NCI-H526 treated with DMSO at 0.1 percent for 48 hours (cell line): ENCODE data around the gene ETV3L.
"Not testable (repeated sequence)": the region's sequence is repeated elsewhere in the genome, so short reads cannot be mapped to it uniquely, and the experiment has no call there.

Source experiments
- DNase-seq: peaks from one replicate; lab custom pipeline; 2025; lab: John Stamatoyannopoulos, UW

ETV3L gene

DNA sequence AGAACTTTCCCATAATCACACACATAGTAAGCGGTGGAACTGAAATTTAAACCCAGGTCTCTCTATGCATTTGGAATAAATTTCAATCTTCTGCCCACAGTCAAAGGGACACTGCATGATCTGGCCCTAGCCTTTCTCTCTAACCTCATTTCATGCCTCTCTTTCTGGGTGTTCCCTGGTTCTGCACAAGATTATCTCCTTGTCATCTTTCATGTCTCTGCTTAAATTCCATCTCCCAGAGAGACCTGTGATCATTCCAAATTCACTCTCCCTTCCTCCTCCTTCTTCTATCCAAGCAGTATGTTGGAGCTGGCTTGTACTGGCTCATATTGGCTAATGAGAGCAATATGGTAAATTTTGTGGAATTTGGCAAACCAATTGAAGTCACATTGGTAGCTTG, 22.2 kb downstream of the ETV3L start:
- DNase-seq = no peak

DNA sequence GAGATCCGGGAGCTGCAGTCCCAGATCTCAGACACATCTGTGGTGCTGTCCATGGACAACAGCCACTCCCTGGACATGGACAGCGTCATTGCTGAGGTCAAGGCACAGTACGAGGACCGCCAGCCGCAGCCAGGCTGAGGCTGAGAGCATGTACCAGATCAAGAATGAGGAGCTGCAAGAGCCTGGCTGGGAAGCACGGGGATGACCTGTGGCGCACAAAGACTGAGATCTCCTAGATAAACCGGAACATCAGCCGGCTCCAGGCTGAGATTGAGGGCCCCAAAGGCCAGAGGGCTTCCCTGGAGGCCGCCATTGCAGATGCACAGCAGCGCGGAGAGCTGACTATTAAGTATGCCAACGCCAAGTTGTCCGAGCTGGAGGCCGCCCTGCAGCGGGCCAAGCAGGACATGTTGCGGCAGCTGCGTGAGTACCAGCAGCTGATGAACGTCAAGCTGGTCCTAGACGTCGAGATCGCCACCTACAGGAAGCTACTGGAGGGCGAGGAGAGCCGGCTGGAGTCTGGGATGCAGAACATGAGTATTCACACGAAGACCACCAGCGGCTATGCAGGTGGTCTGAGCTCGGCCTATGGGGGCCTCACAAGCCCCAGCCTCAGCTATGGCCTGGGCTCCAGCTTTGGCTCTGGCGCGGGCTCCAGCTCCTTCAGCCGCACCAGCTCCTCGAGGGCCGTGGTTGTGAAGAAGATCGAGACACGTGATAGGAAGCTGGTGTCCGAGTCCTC, 25.5 kb downstream of the ETV3L start:
- DNase-seq = peak; percentile 85

DNA sequence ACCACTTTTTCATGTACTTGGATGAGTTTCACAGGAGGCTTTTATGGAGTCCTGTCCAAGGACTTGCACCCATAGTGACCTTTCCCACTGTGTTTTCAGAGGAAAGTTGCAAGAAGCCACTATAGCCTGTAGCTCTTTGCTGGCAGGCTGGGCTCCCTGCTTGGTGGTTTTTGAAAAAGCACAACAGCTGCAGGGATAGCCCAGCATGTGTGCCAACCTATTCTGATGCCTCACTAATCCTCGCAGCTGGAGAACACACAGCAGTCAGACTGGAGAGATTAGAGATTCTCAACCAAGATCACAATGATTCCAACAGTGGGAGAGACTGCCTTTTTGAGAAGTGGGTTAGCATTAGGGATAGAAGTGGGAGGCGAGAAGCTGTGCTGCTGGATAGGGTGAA, 30.0 kb downstream of the ETV3L start:
- DNase-seq = no peak

DNA sequence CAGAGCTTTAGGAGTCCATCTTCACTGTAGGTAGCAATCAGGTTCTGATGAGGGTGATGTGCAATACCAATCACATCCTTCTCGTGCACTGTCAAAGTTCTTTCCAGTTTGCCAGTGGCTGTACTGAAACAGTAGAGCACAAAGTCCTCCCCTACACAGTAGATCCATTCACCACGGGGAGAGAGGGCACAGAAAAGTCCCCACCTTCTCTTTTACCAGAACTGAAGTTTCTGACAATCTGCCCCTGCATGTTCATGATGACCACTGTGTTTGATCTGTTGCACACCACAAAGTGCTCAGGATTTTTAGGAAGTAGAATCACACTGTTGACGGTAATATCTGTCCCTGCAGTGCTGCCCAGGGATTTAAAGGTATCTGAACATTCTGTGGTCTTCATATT, 40.4 kb downstream of the ETV3L start:
- DNase-seq = not testable (repeated sequence)

DNA sequence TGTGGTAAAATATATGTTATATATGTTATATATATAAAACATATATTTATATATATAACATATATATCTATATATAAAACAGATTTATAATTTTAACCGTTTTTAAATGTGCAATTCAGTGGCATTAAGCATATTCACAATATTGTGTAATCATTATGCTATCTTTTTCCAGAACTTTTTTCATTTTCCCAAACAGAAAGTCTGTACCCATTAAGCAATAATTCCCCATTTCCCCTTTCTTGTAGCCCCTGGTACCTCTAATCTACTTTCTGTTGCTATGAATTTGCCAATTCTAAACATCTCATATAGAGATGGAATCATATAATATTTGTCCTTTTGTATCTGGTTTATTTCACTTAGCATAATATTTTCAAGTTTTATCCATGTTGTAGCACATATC, 43.3 kb downstream of the ETV3L start:
- DNase-seq = no peak

DNA sequence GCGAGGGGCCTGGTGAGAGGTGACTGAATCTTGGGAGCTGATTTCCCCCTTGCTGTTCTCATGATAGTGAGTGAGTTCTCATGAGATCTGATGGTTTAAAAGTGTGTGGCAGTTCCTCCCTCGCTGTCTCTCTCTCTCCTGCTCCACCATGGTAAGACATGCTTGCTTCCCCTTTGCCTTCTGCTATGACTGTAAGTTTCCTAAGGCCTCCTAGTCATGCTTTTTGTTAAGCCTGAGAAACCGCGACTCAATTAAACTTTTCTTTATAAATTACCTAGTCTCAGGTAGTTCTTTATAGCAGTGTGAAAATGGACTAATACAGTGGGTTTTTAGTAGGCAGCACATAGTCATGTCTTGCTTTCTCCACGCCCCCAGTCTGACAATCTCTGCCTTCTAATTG, 43.9 kb downstream of the ETV3L start:
- DNase-seq = not testable (repeated sequence)

DNA sequence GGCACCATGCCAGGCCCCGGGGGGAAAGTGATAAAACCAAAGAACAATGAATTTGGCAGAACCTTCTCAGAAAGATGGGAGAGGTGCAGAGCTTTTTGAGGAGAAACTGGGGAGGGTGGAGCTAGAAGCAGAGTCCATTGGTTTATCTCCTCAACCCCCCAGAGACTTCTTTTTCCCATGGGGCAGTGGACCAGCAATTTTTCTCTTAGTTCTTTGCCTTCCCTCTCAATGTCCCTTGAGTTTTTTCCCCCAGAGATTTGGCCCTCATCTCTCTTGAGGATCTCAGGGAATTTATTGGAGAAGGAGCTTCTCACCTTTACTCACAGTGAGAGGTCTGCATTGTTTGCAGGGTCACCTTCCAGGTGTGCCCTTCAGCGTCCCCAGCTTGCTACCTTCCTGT, 48.8 kb downstream of the ETV3L start:
- DNase-seq = no peak

DNA sequence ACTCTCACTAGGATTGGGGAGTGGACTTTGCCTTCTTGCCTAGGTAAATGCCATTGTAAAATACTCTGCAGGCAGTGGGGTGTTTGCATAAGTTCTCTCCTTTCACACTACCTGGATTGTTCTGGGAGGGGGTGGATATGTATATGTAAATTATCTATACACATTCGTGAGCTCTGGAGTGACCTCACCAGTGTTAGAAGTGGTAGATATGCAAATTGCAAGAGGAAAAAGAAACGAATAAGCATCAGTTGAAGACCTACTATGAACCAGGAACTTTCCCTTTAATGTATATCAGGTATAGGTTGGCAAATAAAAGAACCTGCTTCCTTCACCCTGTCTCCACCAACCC, 52.6 kb downstream of the ETV3L start:
- DNase-seq = peak; percentile 99

DNA sequence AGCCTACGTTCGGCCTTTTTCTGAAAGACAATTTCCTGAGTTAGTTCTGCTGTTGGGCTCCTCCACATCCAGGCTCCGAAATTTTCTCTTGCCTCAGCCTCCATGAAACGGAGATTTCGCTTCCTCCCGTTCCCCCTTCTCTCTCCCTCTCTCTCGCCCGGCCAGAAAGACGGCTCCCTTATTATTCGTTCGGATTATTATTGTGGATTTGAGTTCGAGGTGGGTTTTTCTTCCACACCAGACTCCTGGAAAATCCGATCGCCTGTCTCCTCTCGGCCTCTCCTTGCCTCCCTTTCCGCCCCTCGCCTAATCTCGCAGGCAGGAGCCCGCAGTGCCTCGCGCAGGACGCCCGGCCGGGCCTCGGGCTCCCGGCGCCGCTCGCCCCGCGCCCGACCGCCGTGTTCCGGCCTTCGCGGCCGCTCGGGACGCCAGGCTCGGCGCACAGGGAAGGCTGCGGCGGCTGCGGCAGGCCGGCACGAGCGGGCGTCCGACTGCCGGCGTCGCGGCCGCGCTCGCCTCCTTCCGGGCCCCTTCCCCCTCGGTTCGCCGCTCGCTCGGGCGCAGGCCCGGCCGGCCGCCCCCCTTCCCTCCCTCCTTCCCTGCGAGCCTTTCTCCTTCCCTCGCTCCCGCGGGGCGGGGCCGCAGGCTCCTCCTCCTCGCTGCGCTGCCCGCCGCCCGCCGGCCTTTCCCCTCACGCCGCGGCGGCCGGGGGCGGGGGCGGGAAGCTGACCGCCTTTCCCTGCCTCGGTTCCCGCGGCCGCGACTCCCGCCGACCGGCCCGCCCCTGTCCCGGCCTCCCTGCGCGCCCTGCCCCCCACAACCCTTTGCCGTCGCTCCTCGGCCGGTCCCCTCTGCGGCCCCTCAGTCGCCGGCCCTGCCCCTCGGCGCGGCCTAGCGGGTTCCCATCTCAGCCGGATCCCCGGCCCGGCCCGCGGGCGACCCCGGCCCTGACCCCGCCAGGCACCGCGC, 54.1 kb downstream of the ETV3L start, which contains the start of gene ARHGEF11:
Gene ARHGEF11 (minus strand): TSS at position 493 of the 969 bp plus-strand sequence. CDS start 1,412 bp downstream, outside the sequence.
- peak; percentile 91 for DNase-seq

DNA sequence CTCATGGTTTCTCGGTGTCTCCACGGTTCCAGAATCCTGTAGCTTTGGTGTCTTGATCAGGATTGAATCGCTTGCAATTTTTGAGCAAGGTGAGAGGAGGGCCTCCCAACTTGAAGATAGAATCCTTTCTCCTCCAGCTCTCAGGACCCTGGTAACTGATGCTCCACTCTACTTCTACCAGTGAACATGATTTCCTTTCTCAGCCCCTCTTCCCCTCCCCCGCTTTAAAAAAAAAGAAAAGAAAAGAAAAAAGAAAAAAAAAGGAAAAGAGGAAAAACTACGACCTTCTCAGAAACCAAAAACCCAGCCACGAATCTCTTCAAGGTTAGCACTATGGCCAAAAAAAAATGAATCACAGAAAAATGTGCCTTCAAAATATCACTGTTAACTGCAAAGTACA, 55.3 kb downstream of the ETV3L start:
- peak; percentile 41 for DNase-seq

DNA sequence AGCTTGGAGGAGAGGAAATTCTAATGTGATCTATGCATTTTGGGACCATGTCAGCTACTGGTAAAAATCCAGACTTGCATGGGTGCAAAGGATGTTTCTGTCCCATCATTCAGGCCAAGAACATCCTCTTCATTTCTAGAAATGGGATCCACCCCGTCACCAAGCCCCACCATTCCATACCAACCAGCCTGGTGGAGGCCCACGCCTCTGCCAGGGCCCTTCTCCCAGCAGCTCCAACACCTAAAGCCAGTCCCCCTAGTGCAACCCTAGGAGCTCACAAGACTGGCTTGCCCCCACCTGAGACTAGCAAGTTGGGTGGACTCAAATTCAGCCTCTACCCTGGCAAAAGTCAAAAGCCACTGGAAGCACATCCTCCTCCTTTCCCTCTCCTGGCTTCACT, 55.9 kb downstream of the ETV3L start:
- no peak for DNase-seq

DNA sequence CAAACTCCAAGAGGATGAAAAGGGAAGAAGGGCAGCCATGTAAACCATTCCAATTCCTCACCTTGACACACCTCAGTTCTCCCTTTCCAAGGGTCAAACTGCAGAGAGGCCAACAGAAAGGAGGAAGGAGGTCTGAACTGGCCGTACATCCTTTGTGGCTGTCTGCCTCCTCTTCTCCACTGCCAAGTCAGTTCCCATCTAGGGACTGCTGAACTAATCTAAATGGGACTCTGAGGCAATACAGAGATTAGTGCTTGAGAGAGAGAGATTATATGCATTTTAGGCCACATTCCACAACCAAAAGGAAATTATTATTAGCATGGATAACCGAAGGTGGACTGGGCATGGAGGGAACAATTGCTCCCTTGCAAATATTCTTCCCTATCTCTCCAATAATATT, 56.8 kb downstream of the ETV3L start:
- DNase-seq = no peak
